K562 (cell line): ENCODE results near the gene OSM. TPM values are rescaled to one million over a fixed set of nuclear protein-coding genes. Genes with fewer than 3 reads are reported as not detected.

Source experiments
- CBX5 ChIP-seq: IDR thresholded peaks from 2 replicates; pipeline ENCODE4 v1.6.1; 2014; ENCODE audit warnings: low read depth, borderline replicate concordance
- COPS2 ChIP-seq: fragments of 450-650 bp; conservative IDR thresholded peaks from 2 replicates; pipeline ENCODE4 v1.6.1; 2016; ENCODE audit warnings: mild to moderate bottlenecking, moderate library complexity
- DPF2 ChIP-seq: fragments of 450-650 bp; IDR thresholded peaks from 2 replicates; pipeline ENCODE4 v1.6.1; 2016
- ESRRB ChIP-seq: fragments of 250-450 bp; sonication (Bioruptor Pico); IDR thresholded peaks from 2 replicates; pipeline ENCODE4 v1.5.0; 2020; ENCODE audit warnings: mild to moderate bottlenecking, moderate library complexity, borderline replicate concordance
- FOXA1 ChIP-seq: fragments of 450-650 bp; IDR thresholded peaks from 2 replicates; pipeline ENCODE4 v1.6.1; 2016; ENCODE audit warnings: mild to moderate bottlenecking, borderline replicate concordance
- FOXP1 ChIP-seq: sonication (generic); formaldehyde crosslinking; IDR thresholded peaks from 2 replicates; pipeline ENCODE4 v1.8.0; 2022; ENCODE audit warnings: mild to moderate bottlenecking, missing genetic modification reagents
- GATAD2B ChIP-seq: fragments of 450-650 bp; IDR thresholded peaks from 2 replicates; pipeline ENCODE4 v1.6.1; 2017; ENCODE audit warnings: mild to moderate bottlenecking, borderline replicate concordance
- GTF2A2 ChIP-seq: IDR thresholded peaks from 2 replicates; pipeline ENCODE4 v1.6.1; 2016; ENCODE audit warnings: mild to moderate bottlenecking, missing genetic modification characterization, missing compliant biosample characterization
- HDAC3 ChIP-seq: fragments of 450-650 bp; IDR thresholded peaks from 2 replicates; pipeline ENCODE4 v1.6.1; 2018; ENCODE audit warnings: borderline replicate concordance, mild to moderate bottlenecking, moderate library complexity; ENCODE audit not compliant: partially characterized antibody
- HDAC8 ChIP-seq: fragments of 450-650 bp; IDR thresholded peaks from 2 replicates; pipeline ENCODE4 v1.6.1; 2016; ENCODE audit warnings: mild to moderate bottlenecking, missing genetic modification characterization, moderate library complexity, missing compliant biosample characterization
- HDGF ChIP-seq: fragments of 450-650 bp; IDR thresholded peaks from 2 replicates; pipeline ENCODE4 v1.6.1; 2016
- KHSRP ChIP-seq: fragments of 450-650 bp; IDR thresholded peaks from 2 replicates; pipeline ENCODE4 v1.6.1; 2017
- L3MBTL2 ChIP-seq: fragments of 450-650 bp; IDR thresholded peaks from 2 replicates; pipeline ENCODE4 v1.6.1; 2016; ENCODE audit warnings: mild to moderate bottlenecking, moderate library complexity
- MEIS2 ChIP-seq: fragments of 450-650 bp; IDR thresholded peaks from 2 replicates; pipeline ENCODE4 v1.6.1; 2014; ENCODE audit warnings: mild to moderate bottlenecking; ENCODE audit not compliant: partially characterized antibody
- NONO ChIP-seq, 2 experiments: fragments of 200-400 bp in 1 of 2; fragments of 450-650 bp in 1 of 2; formaldehyde crosslinking in 1 of 2; IDR thresholded peaks; 2 replicates each; pipeline ENCODE4 v1.6.1; 2017; ENCODE audit warnings: low read depth in 2 of 2, mild to moderate bottlenecking in 2 of 2, moderate library complexity in 2 of 2, low read length in 1 of 2
- NR2C2 ChIP-seq, 2 experiments: fragments of 200-800 bp in 1 of 2; sonication (Bioruptor generic) in 1 of 2; sonication (generic) in 1 of 2; formaldehyde crosslinking in 1 of 2; IDR thresholded peaks; 2 replicates each; pipeline versions ENCODE4 v1.6.1 to v1.8.0; 2016 to 2022; ENCODE audit warnings: mild to moderate bottlenecking in 1 of 2, missing compliant biosample characterization in 1 of 2, missing genetic modification characterization in 1 of 2, missing genetic modification reagents in 1 of 2
- RBM17 ChIP-seq: fragments of 200-400 bp; formaldehyde crosslinking; IDR thresholded peaks from 2 replicates; pipeline ENCODE4 v1.6.1; 2017; ENCODE audit warnings: low read depth, mild to moderate bottlenecking, low read length, borderline replicate concordance
- STAT5A ChIP-seq: IDR thresholded peaks from 2 replicates; pipeline ENCODE4 v1.6.1; 2012; ENCODE audit warnings: low read length, inconsistent platforms, borderline replicate concordance
- TCF3 ChIP-seq: sonication (generic); formaldehyde crosslinking; IDR thresholded peaks from 2 replicates; pipeline ENCODE4 v1.4.0; 2020; ENCODE audit warnings: mild to moderate bottlenecking, missing genetic modification reagents
- TEAD2 ChIP-seq: fragments of 450-650 bp; IDR thresholded peaks from 2 replicates; pipeline ENCODE4 v1.6.1; 2016; ENCODE audit warnings: missing genetic modification characterization, control low read depth, missing compliant biosample characterization
- ZNF133 ChIP-seq: fragments of 250-450 bp; sonication (Bioruptor Pico); IDR thresholded peaks from 2 replicates; pipeline ENCODE4 v1.4.0; 2020; ENCODE audit warnings: mild to moderate bottlenecking
- polyA plus RNA-seq, 8 experiments: library from polyadenylated mRNA; depleted of rRNA in 4 of 8; stranded (reverse) in 5 of 8; unstranded in 3 of 8; fragments of >200 nt; fragmentation: Nextera tagmentation in 2 of 8; fragmentation: Illumina TruSeq in 1 of 8; extraction: Ambion mirVana in 2 of 8; extraction: Trizol in 1 of 8; gene quantifications; 2 replicates each; pipeline versions ENCODE4 v1.2.1 to v1.2.3, GENCODE V29; 2011 to 2014; ENCODE audit warnings: inconsistent platforms in 1 of 8, missing spikeins in 1 of 8
- total RNA-seq, 7 experiments: library from RNA; depleted of rRNA in 6 of 7; stranded (reverse); fragments of >200 nt in 6 of 7; fragmentation: Illumina TruSeq in 2 of 7; extraction: Trizol in 2 of 7; gene quantifications; 2 replicates each; pipeline versions ENCODE4 v1.2.1 to v1.2.3, GENCODE V29; 2011 to 2021; ENCODE audit warnings: low replicate concordance in 1 of 7
- TF ChIP-seq, protein P1 (sequence below), 3 experiments: fragments of 200-800 bp in 1 of 3; sonication (Bioruptor generic) in 1 of 3; sonication (generic) in 1 of 3; formaldehyde crosslinking in 1 of 3; IDR thresholded peaks; 2 replicates each; pipeline versions ENCODE4 v1.6.1 to v1.8.0; 2016 to 2022; ENCODE audit warnings: mild to moderate bottlenecking in 2 of 3, missing compliant biosample characterization in 2 of 3, missing genetic modification characterization in 2 of 3, missing genetic modification reagents in 1 of 3
- TF ChIP-seq, protein P2 (sequence below): sonication (generic); formaldehyde crosslinking; IDR thresholded peaks from 2 replicates; pipeline ENCODE4 v1.8.0; 2022; ENCODE audit warnings: missing genetic modification reagents, mild to moderate bottlenecking, moderate library complexity, borderline replicate concordance
- TF ChIP-seq, protein P3 (sequence below): fragments of 450-650 bp; IDR thresholded peaks from 2 replicates; pipeline ENCODE4 v1.7.1; 2018; ENCODE audit warnings: mild to moderate bottlenecking, low read depth; ENCODE audit not compliant: partially characterized antibody

Gene OSM
- total and polyA plus RNA-seq, 9 of the 15 experiments (the other 6 are each of a cell fraction or from before 2014, with no cell fraction given) = 0.22 TPM; not detected in 8

DNA sequence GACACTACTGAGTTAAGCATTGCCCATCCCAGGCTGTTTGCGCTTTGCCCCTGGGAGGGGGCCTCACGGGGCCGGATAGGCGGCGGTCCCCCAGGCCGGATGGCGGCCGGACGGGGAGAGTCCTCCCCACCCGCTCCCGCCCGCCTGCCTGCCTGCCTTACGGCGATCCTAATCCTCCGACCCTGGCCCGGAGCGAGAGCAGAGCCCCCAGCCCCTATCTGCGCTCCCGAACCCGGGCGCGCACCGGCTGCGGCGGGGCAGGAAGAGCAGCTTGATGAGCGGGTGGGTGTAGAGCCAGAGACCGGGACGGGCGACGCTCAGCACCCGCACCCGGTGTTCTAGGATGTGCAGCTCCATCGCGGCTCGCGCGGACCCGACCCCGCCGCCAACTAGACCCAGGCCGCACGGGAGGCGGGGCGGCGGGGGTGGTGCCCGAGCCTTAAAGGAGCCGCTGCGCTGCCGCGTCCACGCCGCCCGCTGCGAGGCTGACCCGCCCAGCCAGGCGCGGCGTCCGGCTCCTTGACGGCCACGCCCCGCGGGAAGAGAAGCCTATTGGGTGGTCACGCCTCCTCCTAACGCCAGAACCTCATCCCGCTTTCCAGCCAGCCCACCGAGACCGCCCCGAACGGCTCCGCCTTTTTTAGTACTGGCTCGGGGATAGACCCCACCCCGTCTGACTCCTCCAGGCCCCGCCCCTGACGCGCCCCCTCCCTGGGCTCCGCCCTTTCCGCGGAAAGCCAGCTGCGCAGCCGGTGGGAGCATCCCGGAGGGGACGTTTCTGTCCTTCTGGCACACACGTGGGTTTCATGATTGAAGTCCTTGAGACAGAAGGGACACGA, 22.7 kb upstream of the OSM start, which contains the start of gene CASTOR1 (continued):
- TF ChIP-seq NONO (IDR thresholded peaks at IDR 0.05; ENCODE audit: low read depth in 2 of 2, low read length in 1 of 2) (peak in 1 of 2 experiments; percentile 60; a peak in 1 of 4 replicates), ESRRB (no peak), DPF2 (no peak), COPS2 (no peak), MEIS2 (no peak), HDAC8 (tag) (no peak), FOXA1 (no peak), TCF3 (CRISPR knock-in tag) (no peak), HDGF (no peak), TEAD2 (no peak), FOXP1 (CRISPR knock-in tag) (no peak), KHSRP (no peak), STAT5A (no peak), ZNF133 (CRISPR knock-in tag) (no peak), GTF2A2 (tag) (no peak), RBM17 (no peak), GATAD2B (no peak), NR2C2 (CRISPR knock-in tag; IDR thresholded peaks at IDR 0.05) (no peak), NR2C2 (tag; IDR thresholded peaks at IDR 0.05) (no peak), HDAC3 (no peak), L3MBTL2 (peak; percentile 59), CBX5 (no peak)
- TF ChIP-seq, protein P1, sequence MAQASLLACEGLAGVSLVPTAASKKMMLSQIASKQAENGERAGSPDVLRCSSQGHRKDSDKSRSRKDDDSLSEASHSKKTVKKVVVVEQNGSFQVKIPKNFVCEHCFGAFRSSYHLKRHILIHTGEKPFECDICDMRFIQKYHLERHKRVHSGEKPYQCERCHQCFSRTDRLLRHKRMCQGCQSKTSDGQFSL (CRISPR knock-in tag; IDR thresholded peaks at IDR 0.05) = no peak
- TF ChIP-seq, protein P1 (tag; IDR thresholded peaks at IDR 0.05) = no peak
- TF ChIP-seq, protein P2, sequence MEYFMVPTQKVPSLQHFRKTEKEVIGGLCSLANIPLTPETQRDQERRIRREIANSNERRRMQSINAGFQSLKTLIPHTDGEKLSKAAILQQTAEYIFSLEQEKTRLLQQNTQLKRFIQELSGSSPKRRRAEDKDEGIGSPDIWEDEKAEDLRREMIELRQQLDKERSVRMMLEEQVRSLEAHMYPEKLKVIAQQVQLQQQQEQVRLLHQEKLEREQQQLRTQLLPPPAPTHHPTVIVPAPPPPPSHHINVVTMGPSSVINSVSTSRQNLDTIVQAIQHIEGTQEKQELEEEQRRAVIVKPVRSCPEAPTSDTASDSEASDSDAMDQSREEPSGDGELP (CRISPR knock-in tag) = peak; percentile 79
- TF ChIP-seq, protein P3, sequence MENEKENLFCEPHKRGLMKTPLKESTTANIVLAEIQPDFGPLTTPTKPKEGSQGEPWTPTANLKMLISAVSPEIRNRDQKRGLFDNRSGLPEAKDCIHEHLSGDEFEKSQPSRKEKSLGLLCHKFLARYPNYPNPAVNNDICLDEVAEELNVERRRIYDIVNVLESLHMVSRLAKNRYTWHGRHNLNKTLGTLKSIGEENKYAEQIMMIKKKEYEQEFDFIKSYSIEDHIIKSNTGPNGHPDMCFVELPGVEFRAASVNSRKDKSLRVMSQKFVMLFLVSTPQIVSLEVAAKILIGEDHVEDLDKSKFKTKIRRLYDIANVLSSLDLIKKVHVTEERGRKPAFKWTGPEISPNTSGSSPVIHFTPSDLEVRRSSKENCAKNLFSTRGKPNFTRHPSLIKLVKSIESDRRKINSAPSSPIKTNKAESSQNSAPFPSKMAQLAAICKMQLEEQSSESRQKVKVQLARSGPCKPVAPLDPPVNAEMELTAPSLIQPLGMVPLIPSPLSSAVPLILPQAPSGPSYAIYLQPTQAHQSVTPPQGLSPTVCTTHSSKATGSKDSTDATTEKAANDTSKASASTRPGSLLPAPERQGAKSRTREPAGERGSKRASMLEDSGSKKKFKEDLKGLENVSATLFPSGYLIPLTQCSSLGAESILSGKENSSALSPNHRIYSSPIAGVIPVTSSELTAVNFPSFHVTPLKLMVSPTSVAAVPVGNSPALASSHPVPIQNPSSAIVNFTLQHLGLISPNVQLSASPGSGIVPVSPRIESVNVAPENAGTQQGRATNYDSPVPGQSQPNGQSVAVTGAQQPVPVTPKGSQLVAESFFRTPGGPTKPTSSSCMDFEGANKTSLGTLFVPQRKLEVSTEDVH = no peak
